OCI-LY3 (cell line): ENCODE results near the gene ICE1.

Experiments
- CTCF ChIP-seq: fragments of 200-600, 300-600 bp; sonication (generic); IDR thresholded peaks from 2 replicates; pipeline ENCODE4 v1.5.1; 2014; ENCODE audit warnings: antibody characterized with exemption, low read length, low read depth
- EZH2phosphoT487 ChIP-seq: fragments of 200-600 bp; shearing (Covaris generic); IDR thresholded peaks from 2 replicates; pipeline ENCODE4 v1.6.1; 2018; ENCODE audit warnings: antibody characterized with exemption, mixed run types, low read depth

- no peak for TF ChIP-seq CTCF
- TF ChIP-seq EZH2phosphoT487, result no peak
Observed at GRCh38 chr5:5437227-5438172, 15.0 kb downstream of the ICE1 start.
